Body of pancreas (tissue), 4 donors: ENCODE data around the gene ARHGAP42.

ENCODE experiments used
- CTCF ChIP-seq, 7 experiments: fragments of 450-650 bp in 4 of 7; fragments of 200-600 bp in 3 of 7; sonication (generic) in 3 of 7; IDR thresholded peaks; one replicate each; pipeline ENCODE4 v1.5.1; 2016 to 2019; ENCODE audit warnings: antibody characterized with exemption in 7 of 7
- POLR2A ChIP-seq, 3 donors: fragments of 450-650 bp; IDR thresholded peaks; one replicate each; pipeline ENCODE4 v1.6.1; 2016; ENCODE audit warnings: antibody characterized with exemption in 3 of 3, mild to moderate bottlenecking in 2 of 3

- TF ChIP-seq CTCF (IDR thresholded peaks at IDR 0.05) = no peak
- no peak for TF ChIP-seq POLR2A (IDR thresholded peaks at IDR 0.05)
Measured at GRCh38 chr11:100882957-100883356, 195.9 kb downstream of the ARHGAP42 start.
